Lower leg skin (tissue), 4 donors: ENCODE data around the gene ERG. TPM values are rescaled to one million over a fixed set of nuclear protein-coding genes. Genes with fewer than 3 reads are reported as not detected.

Experiments
- DNase-seq, 2 donors: peaks; one replicate each; pipeline ENCODE4 v3.0.0-alpha.2; 2019; ENCODE audit warnings: low spot score in 2 of 2
- H3K4me3 ChIP-seq: fragments of 200-600 bp; sonication (generic); 2 replicates; pipeline ENCODE4 v1.5.1; 2017; ENCODE audit warnings: mild to moderate bottlenecking, low read depth; ENCODE audit not compliant: poor library complexity, severe bottlenecking
- CTCF ChIP-seq, 3 donors: fragments of 450-650 bp; IDR thresholded peaks; one replicate each; pipeline ENCODE4 v1.5.1; 2016; ENCODE audit warnings: antibody characterized with exemption in 3 of 3, mild to moderate bottlenecking in 3 of 3, moderate library complexity in 2 of 3
- POLR2A ChIP-seq, 2 donors: fragments of 450-650 bp; IDR thresholded peaks; one replicate each; pipeline ENCODE4 v1.6.1; 2016 to 2017; ENCODE audit warnings: antibody characterized with exemption in 2 of 2, mild to moderate bottlenecking in 1 of 2, moderate library complexity in 1 of 2
- WGBS, 2 donors: methylation state at CpG; one replicate each; pipeline ENCODE4 v1.1.5; 2018; 5-methylcytosine and 5-hydroxymethylcytosine counted together
- intact Hi-C: fragments of 100-400 bp; cut with DNase I; formaldehyde crosslinking; loops from one replicate; pipeline ENCODE4 v1.15.0; 2023; ENCODE audit warnings: low total_unique reads
- total RNA-seq, 4 donors: library from RNA; depleted of rRNA; stranded (reverse); fragments of >200 nt; gene quantifications; one replicate each; pipeline ENCODE4 v1.1.0, GENCODE V29; 2016

Gene ERG
- total RNA-seq, 4 donors from 2014 or later, result 3.5 to 12.5 (median 6.6) TPM

- 59 to 64% methylated on average over 4 of the region's 4 CpGs for WGBS, 2 donors
- H3K4me3 ChIP-seq, result no peak overlapping the region
- intact Hi-C loops, result no loop called here
- no peak for TF ChIP-seq POLR2A (IDR thresholded peaks at IDR 0.05)
- no peak for TF ChIP-seq CTCF (IDR thresholded peaks at IDR 0.05)
- no peak for DNase-seq
Observed at GRCh38 chr21:38386967-38387366, 111.3 kb downstream of the ERG start.

GRCh38 chr21:38385427-38386175 lies 112.7 kb downstream of the ERG start:
- DNase-seq, result no peak
- intact Hi-C loops, result no loop called here
- TF ChIP-seq POLR2A (IDR thresholded peaks at IDR 0.05) (no peak), CTCF (IDR thresholded peaks at IDR 0.05) (no peak)
- 90 to 94% methylated on average over 7 of the region's 7 CpGs for WGBS, 2 donors
- H3K4me3 ChIP-seq, result no peak overlapping the region

GRCh38 chr21:38384675-38385426 lies 113.4 kb downstream of the ERG start:
- 64 to 67% methylated on average over 8 of the region's 8 CpGs for WGBS, 2 donors
- no peak overlapping the region for H3K4me3 ChIP-seq
- TF ChIP-seq CTCF (IDR thresholded peaks at IDR 0.05), result no peak
- no peak for TF ChIP-seq POLR2A (IDR thresholded peaks at IDR 0.05)
- intact Hi-C loops, result no loop called here
- no peak for DNase-seq

- intact Hi-C loops, result no loop called here
- TF ChIP-seq CTCF (IDR thresholded peaks at IDR 0.05) (no peak), POLR2A (IDR thresholded peaks at IDR 0.05) (no peak)
- WGBS, 2 donors, result 61 to 64% methylated on average over 8 of the region's 8 CpGs
- H3K4me3 ChIP-seq, result no peak overlapping the region
- DNase-seq, result no peak
Observed at GRCh38 chr21:38384238-38384560, 114.1 kb downstream of the ERG start.

GRCh38 chr21:38383411-38384237 lies 114.7 kb downstream of the ERG start:
- WGBS, 2 donors, result 91 to 92% methylated on average over 33 of the region's 34 CpGs
- TF ChIP-seq CTCF (IDR thresholded peaks at IDR 0.05) (no peak), POLR2A (IDR thresholded peaks at IDR 0.05) (no peak)
- H3K4me3 ChIP-seq, result no peak overlapping the region
- DNase-seq, result no peak
- intact Hi-C loops, result no loop called here
